ENCODE results near the gene FAM241B. TPM values are rescaled to one million over a fixed set of nuclear protein-coding genes. Genes with fewer than 3 reads are reported as not detected.

The FAM241B gene
- total RNA-seq, 1 donor from 2014 or later = 5.3 TPM

GRCh38 chr10:69657866-69658265 lies 27.8 kb downstream of the FAM241B start:
- Histone ChIP-seq H3K27ac (replicated peaks) (no peak overlapping the region), H3K9me3 (replicated peaks) (no peaks in the 10 kb centered on the region), H3K36me3 (no peaks in the 10 kb centered on the region), H3K27me3 (ENCODE audit: low read depth) (peaks cover 87% of the 10 kb centered on the region), H3K4me3 (no peak overlapping the region), H3K4me1 (no peaks in the 10 kb centered on the region)
- intact Hi-C loops (cut with micrococcal nuclease) = no loop called here
- TF ChIP-seq CTCF (IDR thresholded peaks at IDR 0.05; ENCODE audit: borderline replicate concordance) = no peak
- no peak for DNase-seq

GRCh38 chr10:69659241-69660038 lies 29.4 kb downstream of the FAM241B start:
- TF ChIP-seq CTCF (IDR thresholded peaks at IDR 0.05; ENCODE audit: borderline replicate concordance) = no peak
- Histone ChIP-seq H3K4me3 (no peak overlapping the region), H3K27ac (replicated peaks) (no peak overlapping the region), H3K4me1 (no peaks in the 10 kb centered on the region), H3K36me3 (no peaks in the 10 kb centered on the region), H3K9me3 (replicated peaks) (no peaks in the 10 kb centered on the region), H3K27me3 (ENCODE audit: low read depth) (peaks cover 86% of the 10 kb centered on the region)
- no peak for DNase-seq
- intact Hi-C loops (cut with micrococcal nuclease) = no loop called here

GRCh38 chr10:69660296-69660695 lies 30.2 kb downstream of the FAM241B start:
- Histone ChIP-seq H3K9me3 (replicated peaks) (no peaks in the 10 kb centered on the region), H3K27ac (replicated peaks) (no peak overlapping the region), H3K36me3 (no peaks in the 10 kb centered on the region), H3K4me1 (no peaks in the 10 kb centered on the region), H3K4me3 (no peak overlapping the region), H3K27me3 (ENCODE audit: low read depth) (peaks cover 86% of the 10 kb centered on the region)
- no peak for TF ChIP-seq CTCF (IDR thresholded peaks at IDR 0.05; ENCODE audit: borderline replicate concordance)
- intact Hi-C loops (cut with micrococcal nuclease) = no loop called here
- DNase-seq = no peak

GRCh38 chr10:69661414-69662172 lies 31.5 kb downstream of the FAM241B start:
- no peak for DNase-seq
- H3K4me3 ChIP-seq = no peak overlapping the region
- no peak overlapping the region for H3K27ac ChIP-seq (replicated peaks)
- H3K36me3 ChIP-seq = no peaks in the 10 kb centered on the region
- intact Hi-C loops (cut with micrococcal nuclease) = no loop called here
- H3K9me3 ChIP-seq (replicated peaks) = no peaks in the 10 kb centered on the region
- no peaks in the 10 kb centered on the region for H3K4me1 ChIP-seq
- no peak for TF ChIP-seq CTCF (IDR thresholded peaks at IDR 0.05; ENCODE audit: borderline replicate concordance)
- peaks cover 86% of the 10 kb centered on the region for H3K27me3 ChIP-seq (ENCODE audit: low read depth)

- H3K27me3 ChIP-seq (ENCODE audit: low read depth) = peaks cover 86% of the 10 kb centered on the region
- DNase-seq = no peak
- TF ChIP-seq CTCF (IDR thresholded peaks at IDR 0.05; ENCODE audit: borderline replicate concordance) = no peak
- no peak overlapping the region for H3K27ac ChIP-seq (replicated peaks)
- H3K36me3 ChIP-seq = no peaks in the 10 kb centered on the region
- H3K9me3 ChIP-seq (replicated peaks) = no peaks in the 10 kb centered on the region
- no peak overlapping the region for H3K4me3 ChIP-seq
- no peaks in the 10 kb centered on the region for H3K4me1 ChIP-seq
- intact Hi-C loops (cut with micrococcal nuclease) = no loop called here
Observed at GRCh38 chr10:69662173-69662877, 32.3 kb downstream of the FAM241B start.

Measured in left ventricle myocardium inferior (tissue), 1 donor.